OCI-LY3 (cell line): ENCODE data around the gene SYNE3.

Source experiments
- H2AFZ ChIP-seq: fragments of 200-600, 300-600 bp; shearing (Covaris generic); 2 replicates; pipeline ENCODE4 v1.6.0; 2014; ENCODE audit warnings: antibody characterized with exemption, low read depth, low read length
- H3K27ac ChIP-seq: fragments of 200-600, 300-600 bp; sonication (generic); 2 replicates; pipeline ENCODE4 v1.5.1; 2014; ENCODE audit warnings: mild to moderate bottlenecking, low read length, moderate library complexity, mixed read lengths
- H3K27me3 ChIP-seq: fragments of 200-600, 300-600 bp; sonication (generic); 2 replicates; pipeline ENCODE4 v1.6.1; 2014; ENCODE audit warnings: low read depth, low read length, mixed read lengths
- H3K36me3 ChIP-seq: fragments of 200-600, 300-600 bp; sonication (generic); replicated peaks from 2 replicates; pipeline ENCODE3; 2014; ENCODE audit warnings: low read depth, low read length, mixed read lengths
- H3K4me1 ChIP-seq: fragments of 300-600, 200-600 bp; sonication (generic); 2 replicates; pipeline ENCODE4 v1.6.1; 2014; ENCODE audit warnings: low read length, mixed read lengths
- H3K4me2 ChIP-seq: fragments of 200-600, 300-600 bp; sonication (generic); 2 replicates; pipeline ENCODE4 v1.6.1; 2014; ENCODE audit warnings: low read length, mixed read lengths
- H3K4me3 ChIP-seq: fragments of 300-600, 200-600 bp; sonication (generic); 2 replicates; pipeline ENCODE4 v1.5.1; 2014; ENCODE audit warnings: antibody characterized with exemption, mild to moderate bottlenecking, low read length, moderate library complexity
- H3K79me2 ChIP-seq: fragments of 300-600, 200-600 bp; shearing (Covaris generic); 2 replicates; pipeline ENCODE4 v1.6.1; 2014; ENCODE audit warnings: mild to moderate bottlenecking, low read length, mixed read lengths
- H3K9ac ChIP-seq: fragments of 300-600, 200-600 bp; shearing (Covaris generic); 2 replicates; pipeline ENCODE4 v1.6.0; 2014; ENCODE audit warnings: mild to moderate bottlenecking, low read length, moderate library complexity
- H3K9me3 ChIP-seq: fragments of 200-600, 300-600 bp; shearing (Covaris generic); 2 replicates; pipeline ENCODE4 v1.6.1; 2014; ENCODE audit warnings: low read length, mixed read lengths; ENCODE audit not compliant: insufficient read depth
- H4K20me1 ChIP-seq: fragments of 200-600, 300-600 bp; sonication (generic); 2 replicates; pipeline ENCODE4 v1.6.1; 2016; ENCODE audit warnings: low read length, mixed read lengths; ENCODE audit not compliant: insufficient read depth
- EZH2phosphoT487 ChIP-seq: fragments of 200-600 bp; shearing (Covaris generic); IDR thresholded peaks from 2 replicates; pipeline ENCODE4 v1.6.1; 2018; ENCODE audit warnings: antibody characterized with exemption, mixed run types, low read depth
- TF ChIP-seq, protein P1 (sequence below): fragments of 200-600, 300-600 bp; sonication (generic); IDR thresholded peaks from 2 replicates; pipeline ENCODE4 v1.5.1; 2014; ENCODE audit warnings: antibody characterized with exemption, low read length, low read depth

Gene SYNE3

GRCh38 chr14:95533822-95534221 is 17.4 kb upstream of the SYNE3 start:
- Histone ChIP-seq H3K4me1 (peaks cover 31% of the 10 kb centered on the region), H4K20me1 (peaks cover 41% of the 10 kb centered on the region), H2AFZ (no peak overlapping the region), H3K9me3 (no peaks in the 10 kb centered on the region), H3K4me2 (peak overlapping the region; percentile 82), H3K27me3 (no peaks in the 10 kb centered on the region), H3K36me3 (peaks cover 24% of the 10 kb centered on the region), H3K79me2 (peaks cover 92% of the 10 kb centered on the region), H3K27ac (peak overlapping the region; percentile 67), H3K9ac (peak overlapping the region; percentile 81), H3K4me3 (peak overlapping the region; percentile 87)
- TF ChIP-seq, protein P1, sequence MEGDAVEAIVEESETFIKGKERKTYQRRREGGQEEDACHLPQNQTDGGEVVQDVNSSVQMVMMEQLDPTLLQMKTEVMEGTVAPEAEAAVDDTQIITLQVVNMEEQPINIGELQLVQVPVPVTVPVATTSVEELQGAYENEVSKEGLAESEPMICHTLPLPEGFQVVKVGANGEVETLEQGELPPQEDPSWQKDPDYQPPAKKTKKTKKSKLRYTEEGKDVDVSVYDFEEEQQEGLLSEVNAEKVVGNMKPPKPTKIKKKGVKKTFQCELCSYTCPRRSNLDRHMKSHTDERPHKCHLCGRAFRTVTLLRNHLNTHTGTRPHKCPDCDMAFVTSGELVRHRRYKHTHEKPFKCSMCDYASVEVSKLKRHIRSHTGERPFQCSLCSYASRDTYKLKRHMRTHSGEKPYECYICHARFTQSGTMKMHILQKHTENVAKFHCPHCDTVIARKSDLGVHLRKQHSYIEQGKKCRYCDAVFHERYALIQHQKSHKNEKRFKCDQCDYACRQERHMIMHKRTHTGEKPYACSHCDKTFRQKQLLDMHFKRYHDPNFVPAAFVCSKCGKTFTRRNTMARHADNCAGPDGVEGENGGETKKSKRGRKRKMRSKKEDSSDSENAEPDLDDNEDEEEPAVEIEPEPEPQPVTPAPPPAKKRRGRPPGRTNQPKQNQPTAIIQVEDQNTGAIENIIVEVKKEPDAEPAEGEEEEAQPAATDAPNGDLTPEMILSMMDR = no peak
- no peak for TF ChIP-seq EZH2phosphoT487

DNA sequence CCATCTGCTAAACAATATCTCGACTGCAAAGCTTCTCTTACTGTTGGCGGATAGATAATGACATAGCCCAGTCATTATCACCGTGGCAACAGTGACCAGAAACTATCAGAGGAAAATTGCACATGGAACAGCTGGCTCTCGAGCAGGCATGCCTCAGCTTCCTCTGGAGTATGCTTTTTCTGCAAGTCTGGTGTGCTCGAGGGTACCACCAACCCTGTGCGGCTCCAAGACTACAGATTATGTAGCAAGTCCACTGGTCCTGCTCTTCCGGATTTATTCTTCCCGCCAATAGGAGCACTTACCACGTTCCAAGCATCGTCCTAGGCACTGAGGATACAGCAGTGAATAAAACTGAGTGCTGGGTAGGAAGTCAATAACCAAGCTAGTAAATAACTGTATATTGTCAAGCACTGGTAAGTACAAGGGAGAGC is 17.0 kb upstream of the SYNE3 start:
- H3K79me2 ChIP-seq = peaks cover 90% of the 10 kb centered on the region
- H3K4me1 ChIP-seq = peaks cover 31% of the 10 kb centered on the region
- peak overlapping the region; percentile 67 for H3K27ac ChIP-seq
- no peak overlapping the region for H2AFZ ChIP-seq
- peaks cover 36% of the 10 kb centered on the region for H4K20me1 ChIP-seq
- peak overlapping the region; percentile 87 for H3K4me3 ChIP-seq
- H3K4me2 ChIP-seq = peak overlapping the region; percentile 82
- H3K36me3 ChIP-seq = peaks cover 25% of the 10 kb centered on the region
- no peaks in the 10 kb centered on the region for H3K9me3 ChIP-seq
- TF ChIP-seq EZH2phosphoT487 = no peak
- TF ChIP-seq, protein P1 = no peak
- H3K9ac ChIP-seq = peak overlapping the region; percentile 81
- no peaks in the 10 kb centered on the region for H3K27me3 ChIP-seq

- TF ChIP-seq, protein P1 = no peak
- TF ChIP-seq EZH2phosphoT487 = no peak
- Histone ChIP-seq H3K27ac (no peak overlapping the region), H3K36me3 (peaks cover 25% of the 10 kb centered on the region), H3K9me3 (no peaks in the 10 kb centered on the region), H4K20me1 (peaks cover 31% of the 10 kb centered on the region), H3K4me3 (peak overlapping the region; percentile 87), H2AFZ (no peak overlapping the region), H3K27me3 (no peaks in the 10 kb centered on the region), H3K4me1 (peaks cover 37% of the 10 kb centered on the region), H3K79me2 (peaks cover 76% of the 10 kb centered on the region), H3K9ac (peak overlapping the region; percentile 81; the same call in 1 of the 2 replicates), H3K4me2 (peak overlapping the region; percentile 82)
Measured at GRCh38 chr14:95531969-95532368, 15.5 kb upstream of the SYNE3 start.

- H3K4me1 ChIP-seq = peaks cover 33% of the 10 kb centered on the region
Measured at GRCh38 chr14:95531473-95531872, 15.0 kb upstream of the SYNE3 start.

More at GRCh38 chr14:95531473-95531872, 15.0 kb upstream of the SYNE3 start:
- Histone ChIP-seq H3K9me3 (no peaks in the 10 kb centered on the region), H3K4me2 (peak overlapping the region; percentile 82; the same call in 1 of the 2 replicates), H4K20me1 (peaks cover 26% of the 10 kb centered on the region), H3K36me3 (peaks cover 25% of the 10 kb centered on the region), H3K27me3 (no peaks in the 10 kb centered on the region), H2AFZ (no peak overlapping the region), H3K4me3 (no peak overlapping the region), H3K79me2 (peaks cover 71% of the 10 kb centered on the region), H3K27ac (no peak overlapping the region), H3K9ac (no peak overlapping the region)
- TF ChIP-seq, protein P1 = no peak
- no peak for TF ChIP-seq EZH2phosphoT487
